CD4-positive, alpha-beta T cell treated with Interleukin-10 for 1 hour (primary cell): Measurements from ENCODE around the gene PCDHGA8.
A peak's percentile ranks its signal among the peaks of the same experiment; 100 is the strongest.
"Not testable (repeated sequence)": the region's sequence is repeated elsewhere in the genome, so short reads cannot be mapped to it uniquely, and the experiment has no call there.

Experiments used
- DNase-seq: peaks from one replicate; pipeline ENCODE4 v3.0.0-alpha.2; 2020

PCDHGA8 gene

GRCh38 chr5:141392429-141393198 is at the start of gene PCDHGA8:
TSS of gene PCDHGA8 (plus strand) at chr5:141392633. CDS start at chr5:141392814, 181 bp downstream.
- DNase-seq, result no peak

- DNase-seq, result no peak
Observed at GRCh38 chr5:141342773-141343172, 49.7 kb upstream of the PCDHGA8 start.

- no peak for DNase-seq
Observed at GRCh38 chr5:141343242-141343952, 49.0 kb upstream of the PCDHGA8 start, which contains the start of gene PCDHGA3. TSS of gene PCDHGA3 (plus strand) at chr5:141343829. CDS start at chr5:141344034, 205 bp downstream.

GRCh38 chr5:141343953-141344463 is 48.4 kb upstream of the PCDHGA8 start:
- no peak for DNase-seq

DNA sequence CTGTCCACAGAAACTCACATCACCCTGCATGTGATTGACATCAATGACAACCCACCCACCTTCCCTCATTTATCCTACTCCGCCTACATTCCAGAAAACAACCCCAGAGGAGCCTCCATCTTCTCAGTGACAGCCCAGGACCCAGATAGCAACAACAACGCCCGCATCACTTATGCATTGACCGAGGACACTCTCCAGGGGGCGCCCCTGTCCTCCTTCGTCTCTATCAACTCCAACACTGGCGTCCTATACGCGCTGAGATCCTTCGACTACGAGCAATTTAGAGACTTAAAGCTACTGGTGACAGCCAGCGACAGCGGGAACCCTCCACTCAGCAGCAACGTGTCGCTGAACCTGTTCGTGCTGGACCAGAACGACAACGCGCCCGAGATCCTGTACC is 47.1 kb upstream of the PCDHGA8 start:
- no peak for DNase-seq

DNA sequence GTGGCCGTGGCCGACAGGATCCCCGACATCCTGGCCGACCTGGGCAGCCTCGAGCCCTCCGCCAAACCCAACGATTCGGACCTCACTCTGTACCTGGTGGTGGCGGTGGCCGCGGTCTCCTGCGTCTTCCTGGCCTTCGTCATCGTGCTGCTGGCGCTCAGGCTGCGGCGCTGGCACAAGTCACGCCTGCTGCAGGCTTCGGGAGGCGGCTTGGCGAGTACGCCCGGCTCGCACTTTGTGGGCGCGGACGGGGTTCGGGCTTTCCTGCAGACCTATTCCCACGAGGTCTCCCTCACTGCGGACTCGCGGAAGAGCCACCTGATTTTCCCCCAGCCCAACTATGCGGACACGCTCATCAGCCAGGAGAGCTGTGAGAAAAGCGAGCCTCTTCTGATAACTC is 46.4 kb upstream of the PCDHGA8 start:
- DNase-seq, result not testable (repeated sequence)

DNA sequence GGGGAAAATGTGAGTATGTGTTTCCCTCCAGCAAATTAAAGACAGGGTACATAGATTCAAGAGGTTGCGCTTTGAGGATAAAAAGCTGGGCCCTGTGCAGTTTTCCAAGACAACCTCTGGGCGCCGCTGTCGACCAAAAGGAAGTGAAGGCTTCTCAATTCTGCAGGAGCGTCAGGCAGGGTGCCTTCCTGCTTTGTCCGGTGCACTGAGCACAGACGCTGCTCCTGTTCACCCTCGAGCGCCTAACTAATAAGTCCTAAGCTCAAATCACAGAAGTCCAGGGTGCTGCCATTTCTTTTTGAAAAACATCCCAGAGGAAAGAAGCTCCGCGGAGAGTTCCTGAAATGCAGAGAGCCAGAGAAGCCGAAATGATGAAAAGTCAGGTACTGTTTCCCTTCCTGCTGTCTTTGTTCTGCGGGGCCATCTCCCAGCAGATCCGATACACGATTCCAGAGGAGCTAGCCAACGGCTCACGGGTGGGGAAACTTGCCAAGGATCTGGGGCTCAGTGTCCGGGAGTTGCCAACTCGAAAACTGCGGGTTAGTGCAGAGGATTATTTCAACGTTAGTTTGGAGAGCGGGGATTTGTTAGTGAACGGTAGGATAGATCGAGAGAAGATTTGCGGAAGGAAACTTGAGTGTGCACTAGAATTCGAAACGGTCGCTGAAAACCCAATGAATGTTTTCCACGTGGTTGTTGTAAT is 42.4 kb upstream of the PCDHGA8 start, which contains the start of gene PCDHGB1:
TSS of gene PCDHGB1 (plus strand) at position 183 of the 703 bp plus-strand sequence. CDS start at position 345, 162 bp downstream.
- peak; percentile 44 for DNase-seq

GRCh38 chr5:141351591-141351990 is 40.8 kb upstream of the PCDHGA8 start:
- DNase-seq, result no peak

- DNase-seq, result peak; percentile 24
Observed at GRCh38 chr5:141354900-141355469, 37.4 kb upstream of the PCDHGA8 start, which contains the start of gene PCDHGA4. TSS of gene PCDHGA4 (plus strand) at chr5:141355021. CDS start at chr5:141355108, 87 bp downstream.

DNA sequence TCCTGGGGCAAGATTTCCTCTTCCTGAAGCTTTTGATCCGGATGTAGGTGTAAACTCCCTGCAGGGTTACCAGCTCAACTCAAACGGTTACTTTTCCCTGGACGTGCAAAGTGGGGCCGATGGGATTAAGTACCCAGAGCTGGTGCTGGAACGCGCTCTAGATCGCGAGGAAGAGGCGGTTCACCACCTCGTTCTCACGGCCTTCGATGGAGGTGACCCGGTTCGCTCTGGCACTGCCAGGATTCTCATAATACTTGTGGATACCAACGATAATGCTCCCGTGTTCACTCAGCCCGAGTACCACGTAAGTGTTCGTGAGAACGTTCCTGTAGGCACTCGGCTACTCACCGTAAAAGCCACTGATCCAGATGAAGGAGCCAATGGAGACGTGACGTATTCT is 36.8 kb upstream of the PCDHGA8 start:
- no peak for DNase-seq

DNA sequence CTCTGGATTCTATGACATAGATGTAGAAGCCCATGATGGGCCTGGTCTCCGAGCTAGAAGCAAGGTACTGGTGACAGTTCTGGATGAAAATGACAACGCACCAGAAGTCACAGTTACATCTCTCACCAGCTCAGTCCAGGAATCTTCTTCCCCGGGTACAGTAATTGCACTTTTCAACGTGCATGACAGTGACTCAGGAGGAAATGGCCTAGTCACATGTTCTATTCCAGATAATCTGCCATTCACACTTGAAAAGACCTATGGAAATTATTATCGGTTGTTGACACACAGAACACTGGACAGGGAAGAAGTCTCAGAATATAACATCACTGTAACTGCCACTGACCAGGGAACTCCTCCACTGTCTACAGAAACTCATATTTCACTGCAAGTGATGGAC is 36.3 kb upstream of the PCDHGA8 start:
- no peak for DNase-seq

GRCh38 chr5:141356950-141357349 is 35.5 kb upstream of the PCDHGA8 start:
- DNase-seq, result no peak

DNA sequence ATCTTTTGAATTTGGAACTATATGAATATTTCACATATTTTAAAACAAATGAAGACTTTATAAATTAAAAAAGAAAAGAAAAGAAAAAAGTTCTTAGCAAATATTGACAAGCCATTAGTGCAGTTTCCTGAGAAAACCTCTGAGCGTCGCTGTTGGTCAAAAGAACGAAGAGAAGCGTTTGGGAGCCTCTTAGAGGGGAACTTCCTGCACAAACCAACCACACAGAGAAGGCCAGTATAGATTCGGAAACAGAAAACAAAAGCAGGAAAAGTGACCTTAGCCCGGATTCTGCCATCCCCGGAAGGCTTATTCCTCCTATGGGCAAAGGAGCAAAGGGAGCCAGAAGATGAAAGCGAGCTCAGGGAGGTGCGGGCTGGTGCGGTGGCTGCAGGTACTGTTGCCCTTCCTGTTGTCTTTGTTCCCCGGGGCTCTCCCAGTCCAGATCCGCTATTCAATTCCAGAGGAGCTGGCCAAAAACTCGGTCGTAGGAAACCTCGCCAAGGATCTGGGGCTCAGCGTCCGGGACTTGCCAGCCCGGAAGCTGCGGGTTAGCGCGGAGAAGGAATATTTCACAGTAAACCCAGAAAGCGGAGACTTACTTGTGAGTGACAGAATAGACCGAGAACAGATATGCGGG is 32.5 kb upstream of the PCDHGA8 start, which contains the start of gene PCDHGB2:
TSS of gene PCDHGB2 (plus strand) at position 205 of the 637 bp plus-strand sequence. CDS start at position 347, 142 bp downstream.
- peak; percentile 48 for DNase-seq

DNA sequence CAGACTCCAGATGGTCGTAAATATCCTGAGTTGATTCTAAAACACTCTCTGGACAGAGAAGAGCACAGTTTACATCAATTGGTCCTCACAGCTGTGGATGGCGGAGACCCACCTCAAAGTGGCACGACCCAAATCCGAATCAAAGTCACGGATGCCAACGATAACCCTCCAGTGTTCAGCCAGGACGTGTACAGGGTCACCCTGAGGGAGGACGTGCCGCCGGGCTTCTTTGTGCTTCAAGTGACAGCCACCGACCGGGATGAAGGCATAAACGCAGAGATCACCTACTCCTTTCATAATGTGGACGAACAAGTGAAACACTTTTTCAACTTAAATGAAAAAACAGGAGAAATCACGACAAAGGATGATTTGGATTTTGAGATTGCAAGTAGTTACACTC is 31.7 kb upstream of the PCDHGA8 start:
- DNase-seq, result no peak

GRCh38 chr5:141362719-141363118 is 29.7 kb upstream of the PCDHGA8 start:
- DNase-seq, result no peak

DNA sequence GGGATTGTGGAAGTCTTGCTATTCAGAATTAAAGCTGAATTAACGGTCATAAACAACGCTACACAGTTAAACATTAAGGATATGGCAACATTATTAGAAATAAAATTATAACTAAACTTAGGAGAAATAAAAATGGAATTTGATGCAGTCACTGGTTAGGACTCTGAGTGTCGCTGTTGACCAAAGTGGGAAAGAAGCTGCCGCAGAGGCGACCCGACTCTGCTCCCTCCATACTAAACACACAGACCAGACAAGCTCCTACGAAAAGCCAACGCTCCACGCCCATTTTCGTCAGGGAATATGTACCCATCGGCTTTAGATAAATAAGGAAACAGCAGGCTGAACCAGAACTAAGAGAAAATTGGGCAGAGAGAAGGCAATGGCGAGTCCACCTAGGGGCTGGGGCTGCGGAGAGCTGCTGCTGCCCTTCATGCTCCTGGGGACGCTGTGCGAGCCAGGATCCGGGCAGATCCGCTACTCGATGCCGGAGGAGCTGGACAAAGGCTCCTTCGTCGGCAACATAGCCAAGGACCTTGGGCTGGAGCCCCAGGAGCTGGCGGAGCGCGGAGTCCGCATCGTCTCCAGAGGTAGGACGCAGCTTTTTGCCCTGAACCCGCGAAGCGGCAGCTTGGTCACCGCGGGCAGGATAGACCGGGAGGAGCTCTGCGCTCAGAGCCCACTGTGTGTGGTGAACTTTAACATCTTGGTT is 28.3 kb upstream of the PCDHGA8 start, which contains the start of gene PCDHGA5:
TSS of gene PCDHGA5 (plus strand) at position 211 of the 709 bp plus-strand sequence. CDS start at position 380, 169 bp downstream.
- no peak for DNase-seq

DNA sequence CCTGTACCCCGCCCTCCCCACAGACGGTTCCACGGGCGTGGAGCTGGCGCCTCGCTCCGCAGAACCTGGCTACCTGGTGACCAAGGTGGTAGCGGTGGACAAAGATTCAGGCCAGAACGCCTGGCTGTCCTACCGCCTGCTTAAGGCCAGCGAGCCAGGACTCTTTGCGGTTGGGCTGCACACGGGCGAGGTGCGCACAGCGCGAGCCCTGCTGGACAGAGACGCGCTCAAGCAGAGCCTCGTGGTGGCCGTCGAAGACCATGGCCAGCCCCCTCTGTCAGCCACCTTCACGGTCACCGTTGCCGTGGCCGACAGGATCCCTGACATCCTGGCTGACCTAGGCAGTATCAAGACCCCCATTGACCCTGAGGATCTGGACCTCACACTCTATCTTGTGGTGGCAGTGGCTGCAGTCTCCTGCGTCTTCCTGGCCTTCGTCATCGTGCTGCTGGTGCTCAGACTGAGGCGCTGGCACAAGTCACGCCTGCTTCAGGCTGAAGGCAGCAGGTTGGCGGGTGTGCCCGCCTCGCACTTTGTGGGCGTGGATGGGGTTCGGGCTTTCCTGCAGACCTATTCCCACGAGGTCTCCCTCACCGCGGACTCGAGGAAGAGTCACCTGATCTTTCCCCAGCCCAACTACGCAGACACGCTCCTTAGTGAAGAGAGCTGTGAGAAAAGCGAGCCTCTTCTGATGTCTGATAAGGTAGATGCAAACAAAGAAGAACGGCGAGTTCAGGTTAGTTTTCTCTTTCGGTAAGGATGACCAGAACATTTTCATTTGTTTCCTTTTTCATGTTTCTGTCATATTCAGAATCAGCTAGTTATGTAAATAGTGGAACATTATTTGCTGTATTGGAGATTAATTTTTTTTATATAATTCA is 26.2 kb upstream of the PCDHGA8 start:
- no peak for DNase-seq

DNA sequence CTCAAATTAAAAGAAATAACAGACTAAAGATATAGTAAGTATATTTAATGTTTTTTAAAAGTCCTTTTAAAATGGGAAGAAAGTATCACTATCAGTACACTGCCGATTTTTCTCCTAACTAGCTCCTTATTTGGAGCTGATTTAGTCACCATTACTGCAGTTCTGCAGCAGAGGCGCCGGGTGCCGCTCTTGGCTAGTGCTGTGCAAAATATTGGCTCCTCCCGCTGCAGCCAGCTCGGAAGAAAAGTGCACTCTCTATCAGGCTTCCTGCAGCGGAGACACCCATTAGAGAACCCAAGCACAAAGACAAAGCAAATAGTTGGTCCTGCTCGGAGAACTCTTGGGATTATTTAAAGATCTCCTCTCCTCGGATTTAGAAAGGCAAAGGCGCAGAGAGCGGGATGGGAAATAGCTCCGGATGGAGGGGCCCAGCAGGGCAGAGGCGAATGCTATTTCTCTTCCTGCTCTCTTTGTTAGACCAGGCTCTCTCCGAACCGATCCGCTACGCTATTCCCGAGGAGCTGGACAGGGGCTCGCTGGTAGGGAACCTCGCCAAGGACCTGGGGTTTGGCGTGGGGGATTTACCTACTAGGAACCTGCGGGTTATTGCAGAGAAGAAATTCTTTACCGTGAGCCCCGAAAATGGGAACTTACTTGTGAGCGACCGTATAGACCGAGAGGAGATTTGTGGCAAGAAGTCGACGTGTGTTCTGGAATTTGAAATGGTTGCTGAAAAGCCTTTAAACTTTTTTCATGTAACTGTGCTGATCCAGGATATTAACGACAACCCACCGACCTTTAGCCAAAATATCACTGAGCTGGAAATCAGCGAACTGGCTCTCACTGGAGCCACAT is 22.2 kb upstream of the PCDHGA8 start, which contains the start of gene PCDHGB3:
TSS of gene PCDHGB3 (plus strand) at position 249 of the 855 bp plus-strand sequence. CDS start at position 402, 153 bp downstream.
- peak; percentile 51 for DNase-seq
